Measurements from ENCODE around the gene PLA2G4F. TPM values are rescaled to one million over a fixed set of nuclear protein-coding genes. Genes with fewer than 3 reads are reported as not detected.

PLA2G4F gene
- total RNA-seq, 2 experiments from 2014 or later: not detected

GRCh38 chr15:42153874-42154211 lies 2.6 kb downstream of the PLA2G4F start:
- Histone ChIP-seq H3K9me3 (ENCODE audit: low read length) (no peaks in the 10 kb centered on the region), H3K36me3 (ENCODE audit: insufficient read depth, low read length) (0 out of 2 replicates have a peak, but pooled peaks cover under 1% of the 10 kb centered on the region), H4K20me1 (ENCODE audit: insufficient read depth, low read length) (no peaks in the 10 kb centered on the region), H3K27ac (ENCODE audit: low read depth, low read length, poor library complexity, severe bottlenecking) (no peak overlapping the region), H2AFZ (ENCODE audit: low read length) (no peak overlapping the region), H3K4me2 (ENCODE audit: low read length) (no peak overlapping the region), H3K4me3 (ENCODE audit: low read depth, low read length, poor library complexity, severe bottlenecking) (no peak overlapping the region), H3K79me2 (ENCODE audit: insufficient read depth, low read depth, low read length) (no peaks in the 10 kb centered on the region), H3K4me1 (ENCODE audit: insufficient read depth, low read length, poor library complexity, severe bottlenecking) (no peaks in the 10 kb centered on the region), H3K9me2 (ENCODE audit: insufficient read depth, low read length) (no peaks in the 10 kb centered on the region)
- no TSS peak for BruUV-seq (replicated peaks)
- POLR2A ChIA-PET: no interaction called here
- no peak for DNase-seq (ENCODE audit: low spot score)
- TF ChIP-seq CTCF (conservative IDR thresholded peaks at IDR 0.05; ENCODE audit: low read length) (no peak), EZH2phosphoT487 (IDR thresholded peaks at IDR 0.05; ENCODE audit: borderline replicate concordance, low read depth, low read length) (no peak)
- intact Hi-C loops (cut with micrococcal nuclease; ENCODE audit: unreplicated experiment): no loop called here
- CTCF ChIA-PET (ENCODE audit: unreplicated experiment): no interaction called here

GRCh38 chr15:42152921-42153698 lies 3.3 kb downstream of the PLA2G4F start:
- H4K20me1 ChIP-seq (ENCODE audit: insufficient read depth, low read length): no peaks in the 10 kb centered on the region
- H3K27ac ChIP-seq (ENCODE audit: low read depth, low read length, poor library complexity, severe bottlenecking): no peak overlapping the region
- H2AFZ ChIP-seq (ENCODE audit: low read length): no peak overlapping the region
- ChIA-PET CTCF (ENCODE audit: unreplicated experiment) (no interaction called here), POLR2A (no interaction called here)
- BruUV-seq (replicated peaks): no TSS peak
- no peak for DNase-seq (ENCODE audit: low spot score)
- no peaks in the 10 kb centered on the region for H3K9me2 ChIP-seq (ENCODE audit: insufficient read depth, low read length)
- no peaks in the 10 kb centered on the region for H3K79me2 ChIP-seq (ENCODE audit: insufficient read depth, low read depth, low read length)
- no peaks in the 10 kb centered on the region for H3K36me3 ChIP-seq (ENCODE audit: insufficient read depth, low read length)
- TF ChIP-seq CTCF (conservative IDR thresholded peaks at IDR 0.05; ENCODE audit: low read length) (no peak), EZH2phosphoT487 (IDR thresholded peaks at IDR 0.05; ENCODE audit: borderline replicate concordance, low read depth, low read length) (no peak)
- no peaks in the 10 kb centered on the region for H3K4me1 ChIP-seq (ENCODE audit: insufficient read depth, low read length, poor library complexity, severe bottlenecking)
- no peak overlapping the region for H3K4me3 ChIP-seq (ENCODE audit: low read depth, low read length, poor library complexity, severe bottlenecking)
- no peak overlapping the region for H3K4me2 ChIP-seq (ENCODE audit: low read length)
- H3K9me3 ChIP-seq (ENCODE audit: low read length): no peaks in the 10 kb centered on the region
- intact Hi-C loops (cut with micrococcal nuclease; ENCODE audit: unreplicated experiment): no loop called here

- Histone ChIP-seq H3K4me3 (ENCODE audit: low read depth, low read length, poor library complexity, severe bottlenecking) (no peak overlapping the region), H3K79me2 (ENCODE audit: insufficient read depth, low read depth, low read length) (no peaks in the 10 kb centered on the region), H4K20me1 (ENCODE audit: insufficient read depth, low read length) (no peaks in the 10 kb centered on the region), H3K36me3 (ENCODE audit: insufficient read depth, low read length) (no peaks in the 10 kb centered on the region), H3K4me2 (ENCODE audit: low read length) (no peak overlapping the region), H3K4me1 (ENCODE audit: insufficient read depth, low read length, poor library complexity, severe bottlenecking) (no peaks in the 10 kb centered on the region), H3K9me2 (ENCODE audit: insufficient read depth, low read length) (no peaks in the 10 kb centered on the region), H3K9me3 (ENCODE audit: low read length) (no peaks in the 10 kb centered on the region), H3K27ac (ENCODE audit: low read depth, low read length, poor library complexity, severe bottlenecking) (no peak overlapping the region), H2AFZ (ENCODE audit: low read length) (no peak overlapping the region)
- DNase-seq (ENCODE audit: low spot score): no peak
- intact Hi-C loops (cut with micrococcal nuclease; ENCODE audit: unreplicated experiment): no loop called here
- TF ChIP-seq CTCF (conservative IDR thresholded peaks at IDR 0.05; ENCODE audit: low read length) (no peak), EZH2phosphoT487 (IDR thresholded peaks at IDR 0.05; ENCODE audit: borderline replicate concordance, low read depth, low read length) (no peak)
- ChIA-PET POLR2A (no interaction called here), CTCF (ENCODE audit: unreplicated experiment) (no interaction called here)
- BruUV-seq (replicated peaks): no TSS peak
Measured at GRCh38 chr15:42152196-42152920, 4.1 kb downstream of the PLA2G4F start.

Data from OCI-LY7 (cell line).